ENCODE data around the gene DNAAF5.
A peak's percentile ranks its signal among the peaks of the same experiment; 100 is the strongest.

The DNAAF5 gene

DNA sequence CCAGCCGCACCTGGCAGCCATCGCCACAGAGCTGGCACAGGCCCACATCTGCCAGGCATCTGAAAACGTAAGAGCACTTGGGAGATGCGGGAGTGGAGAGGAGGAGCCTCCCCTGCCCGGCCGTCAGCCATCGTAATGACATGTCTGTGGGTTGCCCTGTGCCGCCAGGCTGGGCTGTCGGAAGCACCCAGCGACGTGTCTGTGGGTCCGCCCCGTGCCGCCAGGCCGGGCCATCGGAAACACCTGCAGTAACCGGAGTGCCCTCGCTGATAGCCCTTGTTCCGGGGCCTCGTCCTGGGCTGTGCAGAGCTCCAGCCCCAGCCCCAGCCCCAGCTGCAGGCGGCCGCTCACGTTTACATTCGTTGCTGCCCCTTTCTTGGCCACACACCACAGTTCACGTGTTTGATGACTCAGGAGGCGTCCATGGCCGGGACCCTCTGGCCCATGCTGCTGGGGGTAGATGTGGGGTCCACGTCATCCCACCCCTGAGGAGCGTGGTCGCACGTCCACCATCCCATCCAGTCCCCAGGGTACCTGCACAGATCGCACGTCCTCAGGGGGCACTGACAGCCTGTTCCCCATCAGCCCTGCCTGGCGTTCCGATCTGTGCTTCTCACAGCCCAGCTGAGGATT is 30.5 kb downstream of the DNAAF5 start:
- Histone ChIP-seq H3K79me1 (replicated peaks; ENCODE audit: low read length, poor library complexity, severe bottlenecking) (peaks cover 35% of the 10 kb centered on the region), H2BK120ac (ENCODE audit: low read depth, low read length) (no peak overlapping the region), H3K36me3 (ENCODE audit: control insufficient read depth in 1 of 2, insufficient read depth in 2 of 2, low read depth in 1 of 2, low read length in 2 of 2) (peaks cover 57 to 83% of the 10 kb centered on the region in 2 experiments), H3K9ac (ENCODE audit: low read length) (no peak overlapping the region), H3K4me3 (ENCODE audit: insufficient read depth in 1 of 2, low read depth in 1 of 2, low read length in 2 of 2) (no peak overlapping the region), H3K27ac (ENCODE audit: low read length, poor library complexity, severe bottlenecking) (no peak overlapping the region), H2AK5ac (ENCODE audit: low read length, severe bottlenecking) (no peak overlapping the region), H2AFZ (ENCODE audit: low read depth, low read length) (no peak overlapping the region), H2BK15ac (ENCODE audit: low read depth, poor library complexity, severe bottlenecking) (no peak overlapping the region), H3K9me3 (ENCODE audit: control insufficient read depth, low read length) (no peaks in the 10 kb centered on the region), H3K14ac (ENCODE audit: low read length in 2 of 2) (no peak overlapping the region), H3K4me1 (ENCODE audit: control insufficient read depth, insufficient read depth, low read depth, low read length) (peaks cover 9% of the 10 kb centered on the region), H3K4ac (ENCODE audit: low read depth in 1 of 2, low read length in 2 of 2) (no peak overlapping the region), H3K18ac (ENCODE audit: low read depth in 1 of 2, low read length in 2 of 2) (no peak overlapping the region), H2BK5ac (ENCODE audit: low read depth, low read length, poor library complexity, severe bottlenecking) (no peak overlapping the region), H2BK12ac (ENCODE audit: low read length in 2 of 2) (no peak overlapping the region), H4K91ac (ENCODE audit: low read length) (no peak overlapping the region), H3K4me2 (ENCODE audit: low read length, poor library complexity, severe bottlenecking) (no peak overlapping the region), H4K8ac (ENCODE audit: low read length) (no peak overlapping the region), H3K27me3 (ENCODE audit: control insufficient read depth in 1 of 2, insufficient read depth in 1 of 2, low read length in 2 of 2) (no peaks in the 10 kb centered on the region), H3K23ac (ENCODE audit: low read length in 2 of 2) (no peak overlapping the region)
- WGBS, result 98% methylated on average over 33 of the region's 35 CpGs
- DNase-seq, result no peak

DNA sequence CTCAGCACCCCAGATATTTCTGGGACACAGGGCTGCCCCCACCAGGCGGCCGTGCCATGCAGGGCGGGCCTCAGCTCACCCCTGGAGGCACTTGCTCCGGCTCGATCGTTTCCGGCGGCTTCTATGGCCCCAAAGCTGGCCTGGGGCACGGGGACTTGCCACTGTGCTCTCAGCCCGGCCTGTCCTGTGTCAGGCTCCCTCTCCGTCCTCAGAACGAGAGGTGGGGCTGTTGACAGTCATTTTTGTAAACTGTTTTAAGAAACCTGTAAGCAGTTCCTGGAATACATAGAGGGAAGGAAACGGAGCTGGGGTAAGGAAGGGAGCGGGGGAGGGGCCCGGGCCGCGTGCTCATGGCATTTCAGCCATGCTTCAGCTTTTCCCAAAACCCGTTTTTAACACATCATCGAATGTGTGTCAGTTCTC is 31.3 kb downstream of the DNAAF5 start:
- peaks cover 32% of the 10 kb centered on the region for H3K79me1 ChIP-seq (replicated peaks; ENCODE audit: low read length, poor library complexity, severe bottlenecking)
- H3K36me3 ChIP-seq (ENCODE audit: control insufficient read depth in 1 of 2, insufficient read depth in 2 of 2, low read depth in 1 of 2, low read length in 2 of 2), result peaks cover 54 to 84% of the 10 kb centered on the region in 2 experiments
- no peak overlapping the region for H3K23ac ChIP-seq (ENCODE audit: low read length in 2 of 2)
- no peak overlapping the region for H2AFZ ChIP-seq (ENCODE audit: low read depth, low read length)
- no peak overlapping the region for H3K4me3 ChIP-seq (ENCODE audit: insufficient read depth in 1 of 2, low read depth in 1 of 2, low read length in 2 of 2)
- H2BK15ac ChIP-seq (ENCODE audit: low read depth, poor library complexity, severe bottlenecking), result no peak overlapping the region
- H3K9ac ChIP-seq (ENCODE audit: low read length), result no peak overlapping the region
- no peak overlapping the region for H2BK120ac ChIP-seq (ENCODE audit: low read depth, low read length)
- 92% methylated on average over 17 of the region's 19 CpGs for WGBS
- H4K91ac ChIP-seq (ENCODE audit: low read length), result no peak overlapping the region
- no peak overlapping the region for H3K4me2 ChIP-seq (ENCODE audit: low read length, poor library complexity, severe bottlenecking)
- H3K14ac ChIP-seq (ENCODE audit: low read length in 2 of 2), result no peak overlapping the region
- H2AK5ac ChIP-seq (ENCODE audit: low read length, severe bottlenecking), result no peak overlapping the region
- no peak overlapping the region for H2BK5ac ChIP-seq (ENCODE audit: low read depth, low read length, poor library complexity, severe bottlenecking)
- no peaks in the 10 kb centered on the region for H3K27me3 ChIP-seq (ENCODE audit: control insufficient read depth in 1 of 2, insufficient read depth in 1 of 2, low read length in 2 of 2)
- H3K27ac ChIP-seq (ENCODE audit: low read length, poor library complexity, severe bottlenecking), result no peak overlapping the region
- H3K4me1 ChIP-seq (ENCODE audit: control insufficient read depth, insufficient read depth, low read depth, low read length), result peaks cover 9% of the 10 kb centered on the region
- H2BK12ac ChIP-seq (ENCODE audit: low read length in 2 of 2), result no peak overlapping the region
- H3K9me3 ChIP-seq (ENCODE audit: control insufficient read depth, low read length), result no peaks in the 10 kb centered on the region
- H4K8ac ChIP-seq (ENCODE audit: low read length), result no peak overlapping the region
- H3K4ac ChIP-seq (ENCODE audit: low read depth in 1 of 2, low read length in 2 of 2), result no peak overlapping the region
- no peak for DNase-seq
- H3K18ac ChIP-seq (ENCODE audit: low read depth in 1 of 2, low read length in 2 of 2), result no peak overlapping the region

DNA sequence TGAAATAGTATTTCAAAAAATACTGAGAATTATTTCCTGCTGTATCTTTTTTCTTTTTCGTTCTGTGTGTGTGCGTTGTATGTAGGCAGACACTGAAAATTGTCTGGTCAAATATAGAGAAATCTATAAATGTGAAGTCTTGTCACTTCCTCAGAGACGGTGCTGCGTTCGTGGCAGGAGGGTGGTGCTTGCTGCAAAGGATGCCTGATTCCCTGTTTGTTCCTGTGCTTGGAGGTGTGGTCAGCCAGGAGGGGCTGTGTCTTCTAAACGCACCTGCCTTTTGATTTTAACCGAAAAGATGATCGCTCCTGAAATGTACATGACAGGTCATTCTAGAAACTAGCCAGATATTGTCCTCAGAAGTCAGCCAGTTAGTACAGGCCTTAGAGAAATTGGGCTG is 33.1 kb downstream of the DNAAF5 start:
- Histone ChIP-seq H3K23ac (ENCODE audit: low read length in 2 of 2) (no peak overlapping the region), H3K4ac (ENCODE audit: low read depth in 1 of 2, low read length in 2 of 2) (no peak overlapping the region), H2BK120ac (ENCODE audit: low read depth, low read length) (no peak overlapping the region), H2BK5ac (ENCODE audit: low read depth, low read length, poor library complexity, severe bottlenecking) (no peak overlapping the region), H3K4me3 (ENCODE audit: insufficient read depth in 1 of 2, low read depth in 1 of 2, low read length in 2 of 2) (no peak overlapping the region), H2BK12ac (ENCODE audit: low read length in 2 of 2) (no peak overlapping the region), H3K27ac (ENCODE audit: low read length, poor library complexity, severe bottlenecking) (no peak overlapping the region), H3K9me3 (ENCODE audit: control insufficient read depth, low read length) (no peaks in the 10 kb centered on the region), H3K4me2 (ENCODE audit: low read length, poor library complexity, severe bottlenecking) (no peak overlapping the region), H3K9ac (ENCODE audit: low read length) (no peak overlapping the region), H3K27me3 (ENCODE audit: control insufficient read depth in 1 of 2, insufficient read depth in 1 of 2, low read length in 2 of 2) (no peaks in the 10 kb centered on the region), H3K4me1 (ENCODE audit: control insufficient read depth, insufficient read depth, low read depth, low read length) (peaks cover 9% of the 10 kb centered on the region), H2BK15ac (ENCODE audit: low read depth, poor library complexity, severe bottlenecking) (no peak overlapping the region), H3K79me1 (replicated peaks; ENCODE audit: low read length, poor library complexity, severe bottlenecking) (peaks cover 27% of the 10 kb centered on the region), H3K14ac (ENCODE audit: low read length in 2 of 2) (no peak overlapping the region), H4K91ac (ENCODE audit: low read length) (no peak overlapping the region), H2AK5ac (ENCODE audit: low read length, severe bottlenecking) (peak overlapping the region; percentile 62), H4K8ac (ENCODE audit: low read length) (no peak overlapping the region), H3K18ac (ENCODE audit: low read depth in 1 of 2, low read length in 2 of 2) (no peak overlapping the region), H3K36me3 (ENCODE audit: control insufficient read depth in 1 of 2, insufficient read depth in 2 of 2, low read depth in 1 of 2, low read length in 2 of 2) (peaks cover 68 to 84% of the 10 kb centered on the region in 2 experiments), H2AFZ (ENCODE audit: low read depth, low read length) (no peak overlapping the region)
- DNase-seq, result no peak
- 90% methylated on average over 8 of the region's 8 CpGs for WGBS

DNA sequence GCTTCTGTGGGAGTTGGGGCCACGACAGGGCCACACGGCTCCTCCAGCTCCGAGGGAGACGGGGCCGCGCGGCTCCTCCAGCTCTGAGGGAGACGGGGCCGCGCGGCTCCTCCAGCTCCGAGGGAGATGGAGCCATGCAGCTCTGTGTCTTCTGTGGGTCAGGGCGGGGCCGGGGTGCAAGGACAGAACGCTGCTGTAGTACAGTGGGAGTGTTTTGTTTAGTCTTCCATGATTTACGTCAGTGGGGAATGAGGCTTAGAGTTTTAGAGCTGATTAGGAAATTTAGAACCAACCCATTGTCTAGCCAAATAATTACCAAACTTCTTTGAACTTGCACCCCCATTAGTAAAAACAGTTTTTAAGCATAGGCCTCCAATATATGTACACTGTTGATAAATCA is 33.5 kb downstream of the DNAAF5 start:
- H3K9me3 ChIP-seq (ENCODE audit: control insufficient read depth, low read length), result no peaks in the 10 kb centered on the region
- H3K4ac ChIP-seq (ENCODE audit: low read depth in 1 of 2, low read length in 2 of 2), result no peak overlapping the region
- H2BK120ac ChIP-seq (ENCODE audit: low read depth, low read length), result no peak overlapping the region
- H3K27me3 ChIP-seq (ENCODE audit: control insufficient read depth in 1 of 2, insufficient read depth in 1 of 2, low read length in 2 of 2), result no peaks in the 10 kb centered on the region
- H3K9ac ChIP-seq (ENCODE audit: low read length), result no peak overlapping the region
- no peak overlapping the region for H4K8ac ChIP-seq (ENCODE audit: low read length)
- no peak overlapping the region for H3K4me2 ChIP-seq (ENCODE audit: low read length, poor library complexity, severe bottlenecking)
- no peak overlapping the region for H2BK5ac ChIP-seq (ENCODE audit: low read depth, low read length, poor library complexity, severe bottlenecking)
- H3K14ac ChIP-seq (ENCODE audit: low read length in 2 of 2), result no peak overlapping the region
- no peak overlapping the region for H3K4me3 ChIP-seq (ENCODE audit: insufficient read depth in 1 of 2, low read depth in 1 of 2, low read length in 2 of 2)
- no peak overlapping the region for H2BK15ac ChIP-seq (ENCODE audit: low read depth, poor library complexity, severe bottlenecking)
- H2AFZ ChIP-seq (ENCODE audit: low read depth, low read length), result no peak overlapping the region
- no peak overlapping the region for H4K91ac ChIP-seq (ENCODE audit: low read length)
- H3K23ac ChIP-seq (ENCODE audit: low read length in 2 of 2), result no peak overlapping the region
- peaks cover 24% of the 10 kb centered on the region for H3K79me1 ChIP-seq (replicated peaks; ENCODE audit: low read length, poor library complexity, severe bottlenecking)
- peaks cover 9% of the 10 kb centered on the region for H3K4me1 ChIP-seq (ENCODE audit: control insufficient read depth, insufficient read depth, low read depth, low read length)
- H2BK12ac ChIP-seq (ENCODE audit: low read length in 2 of 2), result no peak overlapping the region
- no peak overlapping the region for H3K27ac ChIP-seq (ENCODE audit: low read length, poor library complexity, severe bottlenecking)
- 93% methylated on average over 12 of the region's 16 CpGs for WGBS
- no peak overlapping the region for H3K18ac ChIP-seq (ENCODE audit: low read depth in 1 of 2, low read length in 2 of 2)
- no peak for DNase-seq
- peak overlapping the region; percentile 62 for H2AK5ac ChIP-seq (ENCODE audit: low read length, severe bottlenecking)
- peaks cover 68 to 84% of the 10 kb centered on the region in 2 experiments for H3K36me3 ChIP-seq (ENCODE audit: control insufficient read depth in 1 of 2, insufficient read depth in 2 of 2, low read depth in 1 of 2, low read length in 2 of 2)

Data from mesenchymal stem cell (in vitro differentiated cells and primary cell).